OCI-LY1 (cell line): ENCODE data around the gene HDAC7.

ENCODE experiments used
- CTCF ChIP-seq: fragments of 200-600 bp; sonication (generic), shearing (Covaris generic); IDR thresholded peaks from 2 replicates; pipeline ENCODE4 v1.5.1; 2017; ENCODE audit warnings: mild to moderate bottlenecking, antibody characterized with exemption, low read length, moderate library complexity, mixed read lengths
- EZH2 ChIP-seq: fragments of 200-600 bp; sonication (generic), shearing (Covaris generic); IDR thresholded peaks from 2 replicates; pipeline ENCODE4 v1.8.0; 2017; ENCODE audit warnings: borderline replicate concordance, mixed run types, mild to moderate bottlenecking, antibody characterized with exemption, low read length, moderate library complexity, mixed read lengths

- TF ChIP-seq EZH2 (no peak), CTCF (no peak)
These were observed 73.2 kb downstream of the HDAC7 start for GRCh38 chr12:47746523-47746922.
